HUES48 (cell line): ENCODE results near the gene BMP6.

Experiments used
- H3K27ac ChIP-seq: one replicate; pipeline ENCODE4 v1.7.0; 2013; ENCODE audit warnings: low read depth, low read length, inconsistent platforms
- H3K27me3 ChIP-seq: 2 replicates; pipeline ENCODE4 v1.6.1; 2013; ENCODE audit warnings: mild to moderate bottlenecking, low read length; ENCODE audit not compliant: control insufficient read depth, insufficient read depth
- H3K36me3 ChIP-seq: 2 replicates; pipeline ENCODE4 v1.6.1; 2013; ENCODE audit warnings: low read length; ENCODE audit not compliant: control insufficient read depth, insufficient read depth
- H3K4me1 ChIP-seq: 2 replicates; pipeline ENCODE4 v1.6.1; 2013; ENCODE audit warnings: mild to moderate bottlenecking, low read length; ENCODE audit not compliant: control insufficient read depth, insufficient read depth
- H3K4me3 ChIP-seq: 2 replicates; pipeline ENCODE4 v1.5.1; 2013; ENCODE audit warnings: mild to moderate bottlenecking, low read depth, low read length
- H3K9ac ChIP-seq: 2 replicates; pipeline ENCODE4 v1.6.1; 2013; ENCODE audit warnings: mild to moderate bottlenecking, low read depth, low read length, moderate library complexity
- H3K9me3 ChIP-seq: 2 replicates; pipeline ENCODE4 v1.6.1; 2013; ENCODE audit warnings: low read length; ENCODE audit not compliant: control insufficient read depth, insufficient read depth

BMP6 gene

GRCh38 chr6:7692453-7692784 is 33.5 kb upstream of the BMP6 start:
- no peak overlapping the region for H3K4me3 ChIP-seq
- peaks cover 4% of the 10 kb centered on the region for H3K4me1 ChIP-seq
- no peaks in the 10 kb centered on the region for H3K27me3 ChIP-seq
- no peaks in the 10 kb centered on the region for H3K9me3 ChIP-seq
- peak overlapping the region; percentile 66 for H3K27ac ChIP-seq
- H3K9ac ChIP-seq = no peak overlapping the region
- no peaks in the 10 kb centered on the region for H3K36me3 ChIP-seq

- Histone ChIP-seq H3K36me3 (no peaks in the 10 kb centered on the region), H3K27ac (no peak overlapping the region), H3K4me1 (peaks cover 11% of the 10 kb centered on the region), H3K27me3 (no peaks in the 10 kb centered on the region), H3K4me3 (no peak overlapping the region), H3K9ac (no peak overlapping the region), H3K9me3 (no peaks in the 10 kb centered on the region)
Measured at GRCh38 chr6:7693827-7694226, 32.1 kb upstream of the BMP6 start.

DNA sequence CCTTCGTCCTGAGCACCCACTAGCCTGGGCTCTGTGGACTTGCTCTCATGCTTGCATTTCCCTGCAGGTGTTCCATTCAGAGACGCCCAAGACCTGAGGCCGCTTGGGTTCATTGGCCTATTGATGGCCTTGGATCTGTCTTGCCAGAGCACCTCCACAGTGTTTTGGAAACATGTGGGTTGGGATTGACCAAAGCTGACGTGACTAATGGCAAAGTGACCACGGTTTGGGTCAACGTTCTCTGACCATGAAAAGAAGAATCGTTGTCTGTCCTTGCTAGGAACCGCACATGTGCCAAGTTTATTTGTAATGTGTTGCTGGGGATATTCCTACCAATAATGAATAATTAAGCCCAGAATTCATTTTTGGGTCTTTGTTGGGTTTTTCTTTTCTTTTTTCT is 29.8 kb upstream of the BMP6 start:
- no peak overlapping the region for H3K4me3 ChIP-seq
- no peaks in the 10 kb centered on the region for H3K36me3 ChIP-seq
- peaks cover 11% of the 10 kb centered on the region for H3K4me1 ChIP-seq
- H3K27me3 ChIP-seq = no peaks in the 10 kb centered on the region
- H3K9me3 ChIP-seq = no peaks in the 10 kb centered on the region
- H3K9ac ChIP-seq = no peak overlapping the region
- no peak overlapping the region for H3K27ac ChIP-seq

GRCh38 chr6:7697432-7697819 is 28.5 kb upstream of the BMP6 start:
- Histone ChIP-seq H3K36me3 (no peaks in the 10 kb centered on the region), H3K9ac (no peak overlapping the region), H3K9me3 (no peaks in the 10 kb centered on the region), H3K27me3 (no peaks in the 10 kb centered on the region), H3K4me1 (peaks cover 8% of the 10 kb centered on the region), H3K4me3 (no peak overlapping the region), H3K27ac (no peak overlapping the region)

GRCh38 chr6:7697820-7698623 is 27.9 kb upstream of the BMP6 start:
- Histone ChIP-seq H3K4me1 (peaks cover 7% of the 10 kb centered on the region), H3K9me3 (no peaks in the 10 kb centered on the region), H3K4me3 (no peak overlapping the region), H3K27ac (no peak overlapping the region), H3K27me3 (no peaks in the 10 kb centered on the region), H3K9ac (no peak overlapping the region), H3K36me3 (no peaks in the 10 kb centered on the region)

DNA sequence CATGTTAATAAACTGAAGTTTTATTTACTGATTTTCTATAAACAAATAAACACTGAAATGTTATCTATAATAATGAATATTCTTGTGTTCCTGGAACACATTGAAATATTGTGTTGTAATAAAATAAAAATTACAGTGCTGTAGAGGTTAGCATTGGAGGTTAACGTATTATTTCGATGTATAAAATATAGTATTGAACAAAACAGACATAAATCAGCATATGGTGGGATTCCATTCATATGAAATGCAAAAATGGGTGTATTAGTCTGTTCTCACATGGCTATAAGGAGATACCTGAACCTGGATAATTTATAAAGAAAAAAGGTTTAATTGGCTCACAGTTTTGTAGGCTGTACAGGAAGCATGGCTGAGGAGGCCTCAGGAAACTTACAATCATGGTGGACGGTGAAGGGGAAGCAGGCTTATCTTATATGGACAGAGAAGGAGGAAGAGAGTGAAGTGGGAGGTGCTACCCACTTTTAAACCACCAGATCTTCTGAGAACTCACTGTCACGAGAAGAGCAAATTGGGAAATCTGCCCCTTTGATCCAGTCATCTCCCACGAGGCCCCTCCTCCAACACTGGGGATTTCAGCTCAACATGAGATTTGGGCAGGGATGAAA is 24.6 kb upstream of the BMP6 start:
- H3K4me3 ChIP-seq = no peak overlapping the region
- no peaks in the 10 kb centered on the region for H3K36me3 ChIP-seq
- no peak overlapping the region for H3K27ac ChIP-seq
- H3K27me3 ChIP-seq = no peaks in the 10 kb centered on the region
- peaks cover 7% of the 10 kb centered on the region for H3K4me1 ChIP-seq
- no peaks in the 10 kb centered on the region for H3K9me3 ChIP-seq
- no peak overlapping the region for H3K9ac ChIP-seq

GRCh38 chr6:7703148-7703680 is 22.7 kb upstream of the BMP6 start:
- no peak overlapping the region for H3K27ac ChIP-seq
- no peaks in the 10 kb centered on the region for H3K9me3 ChIP-seq
- no peaks in the 10 kb centered on the region for H3K27me3 ChIP-seq
- no peak overlapping the region for H3K4me3 ChIP-seq
- peaks cover under 1% of the 10 kb centered on the region; the same call in 1 of the 2 replicates for H3K4me1 ChIP-seq
- H3K9ac ChIP-seq = no peak overlapping the region
- H3K36me3 ChIP-seq = no peaks in the 10 kb centered on the region

GRCh38 chr6:7705483-7705882 is 20.4 kb upstream of the BMP6 start:
- Histone ChIP-seq H3K9me3 (no peaks in the 10 kb centered on the region), H3K27me3 (no peaks in the 10 kb centered on the region), H3K27ac (no peak overlapping the region), H3K4me1 (no peaks in the 10 kb centered on the region), H3K36me3 (no peaks in the 10 kb centered on the region), H3K4me3 (no peak overlapping the region), H3K9ac (no peak overlapping the region)

DNA sequence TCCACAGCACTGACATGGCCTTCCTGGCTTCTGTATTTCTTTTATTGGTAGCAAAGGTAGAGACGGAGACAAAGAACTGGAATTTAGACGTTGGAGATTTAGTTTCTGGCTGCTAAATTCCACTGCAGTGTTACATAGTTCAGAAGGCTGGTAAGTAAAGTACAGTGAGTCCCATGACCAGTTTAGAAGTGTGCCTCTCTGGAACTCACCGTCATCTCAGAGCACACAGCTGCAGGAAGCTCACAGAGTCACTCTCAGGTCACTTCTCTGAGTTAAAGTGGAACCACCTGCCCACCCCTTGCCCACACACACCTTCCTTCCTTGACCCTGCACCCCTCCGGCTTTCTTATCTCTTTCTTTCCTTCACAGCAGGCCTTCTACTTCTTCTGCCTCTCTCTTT is 19.6 kb upstream of the BMP6 start:
- H3K36me3 ChIP-seq = no peaks in the 10 kb centered on the region
- no peak overlapping the region for H3K9ac ChIP-seq
- H3K27me3 ChIP-seq = no peaks in the 10 kb centered on the region
- H3K9me3 ChIP-seq = no peaks in the 10 kb centered on the region
- no peaks in the 10 kb centered on the region for H3K4me1 ChIP-seq
- no peak overlapping the region for H3K4me3 ChIP-seq
- H3K27ac ChIP-seq = no peak overlapping the region

DNA sequence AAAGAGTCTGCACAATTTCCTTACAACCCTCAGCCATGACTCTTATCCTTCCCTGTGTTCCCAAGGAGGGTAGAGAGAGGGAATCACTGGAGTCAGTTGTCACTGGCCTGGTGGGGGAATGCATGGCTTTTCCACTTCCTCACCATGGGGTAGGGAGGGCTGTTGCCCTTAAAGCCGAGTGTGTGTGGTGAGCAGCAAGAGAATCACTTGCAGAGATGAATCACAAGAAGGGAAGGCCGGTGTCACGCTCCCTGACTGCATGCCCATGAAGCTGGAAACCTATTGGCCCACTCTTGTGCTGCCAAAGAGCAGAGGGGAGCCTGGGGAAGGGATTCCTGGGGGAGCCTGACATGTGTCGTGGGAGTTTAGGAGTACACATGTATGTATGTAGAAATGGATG is 18.1 kb upstream of the BMP6 start:
- H3K27me3 ChIP-seq = no peaks in the 10 kb centered on the region
- H3K9me3 ChIP-seq = no peaks in the 10 kb centered on the region
- no peak overlapping the region for H3K9ac ChIP-seq
- no peaks in the 10 kb centered on the region for H3K36me3 ChIP-seq
- H3K27ac ChIP-seq = no peak overlapping the region
- no peaks in the 10 kb centered on the region for H3K4me1 ChIP-seq
- H3K4me3 ChIP-seq = no peak overlapping the region

- Histone ChIP-seq H3K27me3 (peaks cover 18% of the 10 kb centered on the region), H3K4me3 (no peak overlapping the region), H3K9ac (no peak overlapping the region), H3K36me3 (no peaks in the 10 kb centered on the region), H3K9me3 (no peaks in the 10 kb centered on the region), H3K27ac (no peak overlapping the region), H3K4me1 (no peaks in the 10 kb centered on the region; the same call in 1 of the 2 replicates)
Measured at GRCh38 chr6:7719364-7719850, 6.5 kb upstream of the BMP6 start.
